Measurements from ENCODE around the gene CA10.

DNA sequence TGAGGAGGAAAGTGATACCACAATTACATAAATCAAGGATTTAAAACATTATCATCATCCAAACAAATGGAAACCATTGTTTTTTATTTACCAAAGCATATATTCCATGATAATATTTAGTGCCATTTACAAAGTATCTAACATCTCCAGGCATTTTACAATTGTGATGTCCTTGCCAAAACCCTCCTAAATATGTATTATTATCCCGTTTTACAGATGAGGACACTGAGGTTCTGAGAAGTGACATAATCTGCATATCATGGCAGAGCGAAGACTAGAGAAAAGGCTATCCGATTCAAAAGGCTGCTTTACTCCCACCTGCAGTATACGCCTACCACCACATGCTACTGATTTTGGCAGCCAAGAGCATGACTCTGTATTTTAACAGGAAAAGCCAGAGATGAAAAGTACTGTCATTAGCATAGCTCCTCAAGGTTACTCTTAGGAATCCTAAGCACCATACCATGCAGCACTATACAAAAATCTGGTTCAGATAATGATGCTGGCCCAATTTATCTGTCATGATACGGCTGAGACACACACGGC lies 301.4 kb downstream of the CA10 start:
- TF ChIP-seq, protein P1, sequence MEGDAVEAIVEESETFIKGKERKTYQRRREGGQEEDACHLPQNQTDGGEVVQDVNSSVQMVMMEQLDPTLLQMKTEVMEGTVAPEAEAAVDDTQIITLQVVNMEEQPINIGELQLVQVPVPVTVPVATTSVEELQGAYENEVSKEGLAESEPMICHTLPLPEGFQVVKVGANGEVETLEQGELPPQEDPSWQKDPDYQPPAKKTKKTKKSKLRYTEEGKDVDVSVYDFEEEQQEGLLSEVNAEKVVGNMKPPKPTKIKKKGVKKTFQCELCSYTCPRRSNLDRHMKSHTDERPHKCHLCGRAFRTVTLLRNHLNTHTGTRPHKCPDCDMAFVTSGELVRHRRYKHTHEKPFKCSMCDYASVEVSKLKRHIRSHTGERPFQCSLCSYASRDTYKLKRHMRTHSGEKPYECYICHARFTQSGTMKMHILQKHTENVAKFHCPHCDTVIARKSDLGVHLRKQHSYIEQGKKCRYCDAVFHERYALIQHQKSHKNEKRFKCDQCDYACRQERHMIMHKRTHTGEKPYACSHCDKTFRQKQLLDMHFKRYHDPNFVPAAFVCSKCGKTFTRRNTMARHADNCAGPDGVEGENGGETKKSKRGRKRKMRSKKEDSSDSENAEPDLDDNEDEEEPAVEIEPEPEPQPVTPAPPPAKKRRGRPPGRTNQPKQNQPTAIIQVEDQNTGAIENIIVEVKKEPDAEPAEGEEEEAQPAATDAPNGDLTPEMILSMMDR (conservative IDR thresholded peaks at IDR 0.05; ENCODE audit: low read depth, low read length), result 0 out of 2 replicates have a peak, but pooled peaks have one; percentile 11
- TF ChIP-seq EZH2 (IDR thresholded peaks at IDR 0.05; ENCODE audit: borderline replicate concordance, low read depth, low read length, poor library complexity, severe bottlenecking), result no peak

Data from A673 (cell line).